DMS 273 (cell line): Measurements from ENCODE around the gene CKMT1B.
"Not testable (repeated sequence)": the region's sequence is repeated elsewhere in the genome, so short reads cannot be mapped to it uniquely, and the experiment has no call there.

Experiments
- DNase-seq: peaks from one replicate; lab custom pipeline; 2025; ENCODE audit not compliant: unreplicated experiment; lab: John Stamatoyannopoulos, UW

The CKMT1B gene

GRCh38 chr15:43593328-43594190, at the start of gene CKMT1B:
Gene CKMT1B, plus strand, starts transcription at chr15:43594027. Its CDS starts 192 bp downstream, at chr15:43594219.
- not testable (repeated sequence) for DNase-seq

- DNase-seq: no peak
These were observed 49.6 kb upstream of the CKMT1B start for GRCh38 chr15:43544266-43544665.

GRCh38 chr15:43545426-43545825, 48.4 kb upstream of the CKMT1B start:
- DNase-seq: no peak

- no peak for DNase-seq
These were observed 46.3 kb upstream of the CKMT1B start for GRCh38 chr15:43547539-43547938.

- no peak for DNase-seq
These were observed 43.1 kb upstream of the CKMT1B start for GRCh38 chr15:43550527-43551363.

- no peak for DNase-seq
These were observed 41.6 kb upstream of the CKMT1B start for GRCh38 chr15:43552256-43552655.

GRCh38 chr15:43552986-43553385, 40.8 kb upstream of the CKMT1B start:
- DNase-seq: no peak

- not testable (repeated sequence) for DNase-seq
These were observed 31.1 kb upstream of the CKMT1B start for GRCh38 chr15:43562753-43563152.

- not testable (repeated sequence) for DNase-seq
These were observed 30.0 kb upstream of the CKMT1B start for GRCh38 chr15:43563793-43564192.

GRCh38 chr15:43566615-43567014, 27.2 kb upstream of the CKMT1B start:
- DNase-seq: not testable (repeated sequence)

GRCh38 chr15:43574607-43575006, 19.2 kb upstream of the CKMT1B start:
- not testable (repeated sequence) for DNase-seq

- DNase-seq: not testable (repeated sequence)
These were observed 3.9 kb upstream of the CKMT1B start, which contains the start of gene PPIP5K1 for GRCh38 chr15:43589778-43590466. Gene PPIP5K1, minus strand, starts transcription at chr15:43590208. Its CDS starts 5,704 bp downstream, at chr15:43584504.

GRCh38 chr15:43592841-43593240, 986 bp upstream of the CKMT1B start:
- not testable (repeated sequence) for DNase-seq

- DNase-seq: not testable (repeated sequence)
These were observed 5.3 kb downstream of the CKMT1B start for GRCh38 chr15:43599131-43599530.

GRCh38 chr15:43600200-43600599, 6.4 kb downstream of the CKMT1B start:
- DNase-seq: not testable (repeated sequence)

- DNase-seq: peak; percentile 60
These were observed 8.4 kb downstream of the CKMT1B start for GRCh38 chr15:43602233-43602632.

GRCh38 chr15:43617750-43618149, 23.9 kb downstream of the CKMT1B start:
- not testable (repeated sequence) for DNase-seq

GRCh38 chr15:43618700-43619099, 24.9 kb downstream of the CKMT1B start, which contains the start of gene STRC:
Gene STRC, minus strand, starts transcription at chr15:43618800. Its CDS starts 78 bp downstream, at chr15:43618722.
- not testable (repeated sequence) for DNase-seq

GRCh38 chr15:43622068-43622799, 28.4 kb downstream of the CKMT1B start:
- DNase-seq: not testable (repeated sequence)

- DNase-seq: no peak
These were observed 31.3 kb downstream of the CKMT1B start for GRCh38 chr15:43625106-43625505.
